Sigmoid colon (tissue), 4 donors: ENCODE results near the gene CNDP2.
"Not testable (repeated sequence)": the region's sequence is repeated elsewhere in the genome, so short reads cannot be mapped to it uniquely, and the experiment has no call there.

Source experiments
- CTCF ChIP-seq, 4 experiments: fragments of 450-650 bp in 3 of 4; fragments of 200-600 bp in 1 of 4; IDR thresholded peaks; one replicate each; pipeline ENCODE4 v1.5.1; 2016 to 2019; ENCODE audit warnings: antibody characterized with exemption in 4 of 4, mild to moderate bottlenecking in 3 of 4, moderate library complexity in 2 of 4
- POLR2AphosphoS5 ChIP-seq, 4 donors: sonication (generic); formaldehyde crosslinking; IDR thresholded peaks; one replicate each; pipeline ENCODE4 v1.6.1; 2017; ENCODE audit warnings: antibody characterized with exemption in 4 of 4

- not testable (repeated sequence) for TF ChIP-seq POLR2AphosphoS5, CTCF (IDR thresholded peaks at IDR 0.05)
These were observed 28.8 kb downstream of the CNDP2 start for GRCh38 chr18:74524915-74525314.
